Measurements from ENCODE around the gene PPP1R12B. TPM values are rescaled to one million over a fixed set of nuclear protein-coding genes. Genes with fewer than 3 reads are reported as not detected.
"Not testable (repeated sequence)": the region's sequence is repeated elsewhere in the genome, so short reads cannot be mapped to it uniquely, and the experiment has no call there.

Gene PPP1R12B
- total RNA-seq, 2 experiments from 2014 or later = 21.9 to 24.2 TPM

DNA sequence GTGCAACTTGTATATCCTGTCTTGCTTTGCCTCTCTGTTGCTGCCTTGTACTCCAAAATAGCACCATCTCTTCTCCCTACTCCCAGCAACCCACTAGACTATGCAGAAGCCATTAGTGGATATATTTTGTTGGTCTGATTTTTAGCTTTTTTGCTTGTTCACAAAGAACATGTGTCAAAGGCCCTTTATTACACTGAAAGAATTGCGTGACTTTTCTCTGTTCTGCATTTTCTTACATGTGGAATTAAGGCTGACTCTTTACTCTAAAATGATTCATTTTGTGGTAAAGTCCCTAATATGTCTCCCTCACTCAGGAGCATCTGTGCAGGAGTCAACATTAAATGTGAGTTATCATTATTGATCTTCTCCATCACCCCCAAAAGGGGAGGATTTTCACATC is 182.2 kb downstream of the PPP1R12B start:
- CTCF ChIA-PET; DNase-seq; H3K9me3 Mint-ChIP-seq (ENCODE audit: insufficient read depth); POLR2A ChIA-PET; ATAC-seq; H3K4me1 Mint-ChIP-seq (ENCODE audit: low read depth); H3K27me3 Mint-ChIP-seq (ENCODE audit: low read depth); H3K27ac Mint-ChIP-seq; H3K36me3 Mint-ChIP-seq (ENCODE audit: low read depth); H3K4me3 Mint-ChIP-seq: not testable (repeated sequence)

DNA sequence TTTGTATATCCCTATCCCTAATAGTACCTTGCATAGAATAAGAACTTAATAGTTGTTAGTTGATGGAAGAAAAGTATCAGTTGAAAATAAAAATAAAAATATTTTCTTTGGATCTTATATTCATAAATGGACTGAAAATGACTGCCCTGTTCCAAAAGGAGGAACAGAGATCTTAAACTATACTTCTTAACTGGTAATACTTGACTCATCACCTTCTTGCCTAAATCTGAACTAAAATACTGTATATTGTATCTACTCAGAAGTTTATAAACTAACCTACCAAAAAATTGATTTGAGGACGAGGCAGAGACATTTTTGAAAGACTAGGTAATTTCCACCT is 182.9 kb downstream of the PPP1R12B start:
- no peak for ATAC-seq
- no peaks in the 10 kb centered on the region for H3K4me1 Mint-ChIP-seq (ENCODE audit: low read depth)
- H3K4me3 Mint-ChIP-seq = no peak overlapping the region
- ChIA-PET POLR2A (no interaction called here), CTCF (no interaction called here)
- H3K36me3 Mint-ChIP-seq (ENCODE audit: low read depth) = no peaks in the 10 kb centered on the region
- H3K27me3 Mint-ChIP-seq (ENCODE audit: low read depth) = no peaks in the 10 kb centered on the region
- no peak for DNase-seq
- H3K27ac Mint-ChIP-seq = no peak overlapping the region
- no peaks in the 10 kb centered on the region for H3K9me3 Mint-ChIP-seq (ENCODE audit: insufficient read depth)

DNA sequence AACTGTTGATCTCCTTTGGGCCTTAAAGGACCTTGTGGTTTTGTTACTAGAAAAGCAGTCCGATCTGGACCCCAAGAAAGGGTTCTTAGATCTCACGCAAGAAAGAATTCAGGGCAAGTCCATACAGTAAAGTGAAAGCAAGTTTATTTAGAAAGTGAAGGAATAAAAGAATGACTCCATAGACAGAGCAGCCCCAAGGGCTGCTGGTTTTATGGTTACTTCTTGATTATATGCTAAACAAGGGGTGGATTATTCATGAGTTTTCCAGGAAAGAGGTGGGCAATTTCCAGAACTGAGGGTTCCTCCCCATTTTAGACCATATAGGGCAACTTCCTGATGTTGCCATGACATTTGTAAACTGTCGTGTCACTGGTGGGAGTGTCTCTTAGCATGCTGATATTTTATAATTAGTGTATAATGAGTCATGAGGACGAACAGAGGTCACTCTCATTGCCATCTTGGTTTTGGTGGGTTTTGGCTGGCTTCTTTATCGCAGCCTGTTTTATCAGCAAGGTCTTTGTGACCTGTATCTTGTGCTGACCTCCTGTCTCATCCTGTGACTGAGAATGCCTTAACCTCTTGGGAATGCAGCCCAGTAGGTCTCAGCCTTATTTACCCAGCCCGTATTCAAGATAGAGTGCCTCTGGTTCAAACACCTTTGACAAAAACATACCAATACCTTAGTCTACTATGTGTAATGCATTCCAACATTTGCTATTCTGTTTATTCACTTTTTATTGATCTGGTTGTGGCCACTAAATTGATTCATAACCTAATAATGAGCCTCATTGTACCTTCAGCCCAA is 183.5 kb downstream of the PPP1R12B start:
- H3K27ac Mint-ChIP-seq; H3K27me3 Mint-ChIP-seq (ENCODE audit: low read depth); H3K4me1 Mint-ChIP-seq (ENCODE audit: low read depth); H3K36me3 Mint-ChIP-seq (ENCODE audit: low read depth); H3K4me3 Mint-ChIP-seq; ATAC-seq; CTCF ChIA-PET; POLR2A ChIA-PET; H3K9me3 Mint-ChIP-seq (ENCODE audit: insufficient read depth); DNase-seq: not testable (repeated sequence)

DNA sequence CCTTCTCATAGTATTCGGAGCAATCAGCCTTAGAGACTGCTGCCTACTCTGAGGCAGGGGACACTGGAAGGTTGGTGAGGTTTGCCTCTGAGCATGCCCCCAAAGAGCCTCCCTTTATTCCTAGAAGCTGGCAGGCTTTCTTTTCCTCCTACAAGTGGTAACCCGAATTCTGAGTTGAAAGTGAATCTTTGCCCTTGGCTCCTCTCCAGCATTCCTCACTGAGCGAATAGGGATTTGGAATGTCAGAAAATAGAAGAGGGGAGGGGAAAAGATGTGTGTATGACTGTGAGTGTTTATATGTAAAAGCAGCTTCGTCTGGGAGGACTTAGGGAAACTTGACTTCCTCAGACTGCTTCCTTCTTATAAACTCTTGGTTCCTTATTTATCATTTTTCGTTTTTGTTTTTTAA is 190.7 kb downstream of the PPP1R12B start:
- H3K4me3 Mint-ChIP-seq; ATAC-seq; H3K27ac Mint-ChIP-seq; DNase-seq; POLR2A ChIA-PET; CTCF ChIA-PET; H3K9me3 Mint-ChIP-seq (ENCODE audit: insufficient read depth); H3K4me1 Mint-ChIP-seq (ENCODE audit: low read depth); H3K36me3 Mint-ChIP-seq (ENCODE audit: low read depth); H3K27me3 Mint-ChIP-seq (ENCODE audit: low read depth): not testable (repeated sequence)

DNA sequence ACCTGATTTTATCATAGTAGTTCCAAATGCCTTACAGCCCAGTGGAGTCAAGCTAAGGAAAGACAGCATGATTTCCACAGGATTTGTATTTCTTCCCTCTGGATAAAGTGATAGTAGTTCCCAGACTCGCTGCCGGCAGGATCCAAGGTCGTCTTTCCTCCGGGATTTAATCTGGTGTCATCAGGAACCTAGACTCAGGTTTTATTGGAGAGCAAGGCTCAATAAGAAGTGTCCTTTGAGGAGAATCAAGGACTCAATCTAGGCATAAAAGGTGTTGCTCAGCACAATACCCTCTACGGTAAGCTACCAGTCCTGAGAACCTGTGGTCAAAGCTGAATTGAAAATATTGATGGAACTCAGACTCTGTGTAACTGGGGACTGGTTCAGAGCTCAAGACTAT is 191.1 kb downstream of the PPP1R12B start:
- H3K36me3 Mint-ChIP-seq (ENCODE audit: low read depth); DNase-seq; H3K4me1 Mint-ChIP-seq (ENCODE audit: low read depth); CTCF ChIA-PET; H3K9me3 Mint-ChIP-seq (ENCODE audit: insufficient read depth); H3K4me3 Mint-ChIP-seq; H3K27me3 Mint-ChIP-seq (ENCODE audit: low read depth); H3K27ac Mint-ChIP-seq; POLR2A ChIA-PET; ATAC-seq: not testable (repeated sequence)

DNA sequence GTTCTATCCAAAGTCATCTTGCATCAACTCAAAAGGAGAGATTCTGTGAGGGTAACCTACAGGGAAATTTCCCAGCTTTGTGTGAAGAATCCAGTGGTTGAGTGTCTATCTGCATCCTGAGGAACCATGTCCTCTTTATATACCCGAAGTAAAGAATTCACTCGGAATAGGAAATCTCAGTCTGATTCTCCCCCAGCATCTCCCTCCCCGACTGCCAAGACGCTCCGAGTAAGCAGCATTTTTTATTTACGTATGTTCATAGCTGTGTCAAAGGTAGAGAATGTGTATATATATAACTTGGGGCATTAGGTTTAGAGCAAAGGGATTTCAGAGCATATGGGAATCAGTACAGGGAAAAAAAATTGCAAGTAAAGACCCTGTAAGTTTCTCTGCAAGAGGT is 191.5 kb downstream of the PPP1R12B start:
- Mint-ChIP-seq H3K27ac (no peak overlapping the region), H3K36me3 (ENCODE audit: low read depth) (no peaks in the 10 kb centered on the region), H3K4me3 (no peak overlapping the region), H3K4me1 (ENCODE audit: low read depth) (no peaks in the 10 kb centered on the region), H3K9me3 (ENCODE audit: insufficient read depth) (no peaks in the 10 kb centered on the region), H3K27me3 (ENCODE audit: low read depth) (no peaks in the 10 kb centered on the region)
- ATAC-seq = no peak
- DNase-seq = no peak
- POLR2A ChIA-PET = no interaction called here
- CTCF ChIA-PET = interaction anchor here (0.8 kb wide), 1 partner anchor 22 kb away, joined by 3 read pairs; no protein-coding TSS in a partner anchor

DNA sequence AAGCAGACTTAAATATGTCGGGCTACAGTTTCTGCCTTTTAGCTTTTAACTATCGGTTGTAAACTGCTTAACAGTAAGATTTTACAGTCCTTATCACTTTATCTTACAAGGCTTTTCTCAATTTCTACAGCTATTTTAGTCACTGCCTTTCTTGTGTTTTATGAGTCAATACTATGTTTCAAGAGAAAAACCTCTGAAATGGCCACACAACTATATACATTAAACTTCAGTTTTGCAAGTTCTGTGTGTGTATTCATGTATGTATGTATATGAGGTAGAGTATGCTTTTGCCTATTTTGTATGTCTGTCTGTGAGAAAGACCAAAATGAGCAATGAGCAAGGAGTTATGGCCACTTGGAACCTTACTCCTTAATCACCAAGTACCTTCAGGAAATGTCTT is 191.9 kb downstream of the PPP1R12B start:
- H3K27me3 Mint-ChIP-seq (ENCODE audit: low read depth) = no peaks in the 10 kb centered on the region
- no peak for DNase-seq
- no peaks in the 10 kb centered on the region for H3K9me3 Mint-ChIP-seq (ENCODE audit: insufficient read depth)
- no peaks in the 10 kb centered on the region for H3K4me1 Mint-ChIP-seq (ENCODE audit: low read depth)
- H3K4me3 Mint-ChIP-seq = no peak overlapping the region
- H3K27ac Mint-ChIP-seq = no peak overlapping the region
- H3K36me3 Mint-ChIP-seq (ENCODE audit: low read depth) = no peaks in the 10 kb centered on the region
- POLR2A ChIA-PET = no interaction called here
- no peak for ATAC-seq
- CTCF ChIA-PET = interaction anchor here (0.6 to 0.8 kb wide), 2 partner anchors 22 to 59 kb away, joined by 3 read pairs; no protein-coding TSS in a partner anchor

DNA sequence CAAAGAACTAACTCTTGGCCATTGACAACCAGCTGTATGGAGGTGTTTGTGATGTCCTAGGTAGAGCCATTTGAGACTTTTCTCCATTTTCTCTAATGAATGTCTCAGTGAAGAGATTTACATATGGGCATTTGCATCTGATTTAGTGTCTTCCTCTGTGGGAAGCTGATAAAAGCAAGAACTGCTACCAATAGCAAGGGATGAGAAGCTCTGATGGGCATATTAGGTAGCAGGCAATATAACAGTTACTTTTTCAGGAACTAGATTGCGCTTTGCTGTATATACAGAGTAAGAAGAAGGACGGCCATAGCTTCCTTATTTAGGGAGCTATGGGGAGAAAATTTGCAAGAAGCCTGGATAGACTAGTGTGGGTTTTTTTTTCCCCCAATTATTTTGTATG is 192.4 kb downstream of the PPP1R12B start:
- H3K4me3 Mint-ChIP-seq; H3K9me3 Mint-ChIP-seq (ENCODE audit: insufficient read depth); H3K36me3 Mint-ChIP-seq (ENCODE audit: low read depth); POLR2A ChIA-PET; H3K4me1 Mint-ChIP-seq (ENCODE audit: low read depth); DNase-seq; ATAC-seq; H3K27ac Mint-ChIP-seq; H3K27me3 Mint-ChIP-seq (ENCODE audit: low read depth): not testable (repeated sequence)
- CTCF ChIA-PET = interaction anchor here (0.6 kb wide), 2 partner anchors 30 to 59 kb away, joined by 3 read pairs; no protein-coding TSS in a partner anchor

DNA sequence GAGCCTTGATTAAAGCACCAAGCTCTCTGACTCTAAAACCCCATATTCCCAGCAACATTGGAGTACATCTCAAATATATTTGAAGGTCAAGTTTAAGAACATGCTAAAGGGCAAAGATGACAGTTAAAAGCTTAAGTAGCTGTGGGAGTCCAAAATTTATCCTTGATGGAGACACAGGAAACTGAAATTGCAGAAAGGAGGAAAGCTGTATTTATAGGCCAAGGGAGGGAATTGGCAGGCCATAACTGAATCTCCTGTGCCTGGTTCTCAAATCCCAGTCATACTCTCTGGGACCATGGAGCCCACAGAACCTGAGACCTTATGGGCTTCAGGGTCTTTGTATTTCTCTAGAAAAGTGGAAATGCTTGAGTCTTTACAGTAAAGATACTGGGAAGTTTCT is 193.9 kb downstream of the PPP1R12B start:
- H3K9me3 Mint-ChIP-seq (ENCODE audit: insufficient read depth); POLR2A ChIA-PET; H3K4me3 Mint-ChIP-seq; DNase-seq; H3K27me3 Mint-ChIP-seq (ENCODE audit: low read depth); H3K27ac Mint-ChIP-seq; ATAC-seq; H3K36me3 Mint-ChIP-seq (ENCODE audit: low read depth): not testable (repeated sequence)
- CTCF ChIA-PET = interaction anchor here (1.0 kb wide), 1 partner anchor 543 kb away, joined by 4 read pairs; no protein-coding TSS in a partner anchor
- H3K4me1 Mint-ChIP-seq (ENCODE audit: low read depth) = peaks cover 18% of the 10 kb centered on the region

DNA sequence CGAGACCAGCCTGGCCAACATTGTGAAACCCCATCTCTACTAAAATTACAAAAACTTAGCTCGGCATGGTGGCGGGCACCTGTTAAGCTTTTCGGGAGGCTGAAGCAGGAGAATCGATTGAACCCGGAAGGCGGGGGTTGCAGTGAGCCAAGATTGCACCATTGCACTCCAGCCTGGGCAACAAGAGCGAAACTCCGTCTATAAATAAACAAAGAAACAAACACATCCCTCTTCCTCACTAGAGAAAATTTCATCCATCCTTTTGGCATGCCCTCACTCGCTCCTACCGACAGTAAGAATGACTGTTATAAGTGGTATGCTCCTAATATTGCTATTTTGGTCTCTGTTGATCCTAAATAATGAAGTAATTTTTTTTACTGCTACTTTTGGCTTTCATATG is 195.0 kb downstream of the PPP1R12B start:
- H3K4me3 Mint-ChIP-seq; H3K27ac Mint-ChIP-seq; CTCF ChIA-PET; H3K9me3 Mint-ChIP-seq (ENCODE audit: insufficient read depth); ATAC-seq; H3K27me3 Mint-ChIP-seq (ENCODE audit: low read depth); POLR2A ChIA-PET; H3K36me3 Mint-ChIP-seq (ENCODE audit: low read depth); DNase-seq: not testable (repeated sequence)
- H3K4me1 Mint-ChIP-seq (ENCODE audit: low read depth) = peaks cover 18% of the 10 kb centered on the region

DNA sequence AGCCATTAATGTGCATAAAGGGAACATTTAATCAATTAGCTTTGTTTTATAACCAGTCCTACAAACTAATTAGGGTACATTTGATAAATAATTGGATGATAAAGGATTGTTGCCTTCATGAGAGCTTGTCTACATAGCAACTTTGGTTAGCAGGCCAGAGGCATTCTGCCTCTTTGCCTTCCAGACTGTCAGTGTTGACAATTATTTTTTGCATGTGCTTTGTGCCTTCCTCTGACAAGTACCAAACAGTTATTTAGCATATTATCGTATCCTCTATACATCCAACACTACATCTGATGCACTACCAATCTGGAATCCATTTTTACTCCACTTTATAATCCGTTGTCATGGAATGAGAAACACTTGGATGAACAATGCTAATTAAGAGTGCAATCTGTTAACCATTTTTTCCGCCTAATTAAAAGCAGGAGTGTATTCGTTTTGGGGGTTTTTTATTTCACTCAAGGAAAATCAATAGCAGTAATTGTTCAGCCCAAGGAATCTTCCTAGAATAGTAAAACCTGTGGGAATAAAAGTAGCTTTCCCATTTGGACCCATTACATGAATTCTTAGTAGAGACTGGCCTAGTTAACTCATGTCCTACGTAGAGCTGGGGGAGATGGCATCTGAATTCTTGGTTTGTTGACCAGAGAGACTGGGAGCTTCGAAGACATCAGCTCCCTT is 196.4 kb downstream of the PPP1R12B start:
- H3K27me3 Mint-ChIP-seq (ENCODE audit: low read depth); H3K4me3 Mint-ChIP-seq; POLR2A ChIA-PET; H3K27ac Mint-ChIP-seq; CTCF ChIA-PET; H3K9me3 Mint-ChIP-seq (ENCODE audit: insufficient read depth); H3K36me3 Mint-ChIP-seq (ENCODE audit: low read depth); DNase-seq; ATAC-seq: not testable (repeated sequence)
- H3K4me1 Mint-ChIP-seq (ENCODE audit: low read depth) = peaks cover 18% of the 10 kb centered on the region

DNA sequence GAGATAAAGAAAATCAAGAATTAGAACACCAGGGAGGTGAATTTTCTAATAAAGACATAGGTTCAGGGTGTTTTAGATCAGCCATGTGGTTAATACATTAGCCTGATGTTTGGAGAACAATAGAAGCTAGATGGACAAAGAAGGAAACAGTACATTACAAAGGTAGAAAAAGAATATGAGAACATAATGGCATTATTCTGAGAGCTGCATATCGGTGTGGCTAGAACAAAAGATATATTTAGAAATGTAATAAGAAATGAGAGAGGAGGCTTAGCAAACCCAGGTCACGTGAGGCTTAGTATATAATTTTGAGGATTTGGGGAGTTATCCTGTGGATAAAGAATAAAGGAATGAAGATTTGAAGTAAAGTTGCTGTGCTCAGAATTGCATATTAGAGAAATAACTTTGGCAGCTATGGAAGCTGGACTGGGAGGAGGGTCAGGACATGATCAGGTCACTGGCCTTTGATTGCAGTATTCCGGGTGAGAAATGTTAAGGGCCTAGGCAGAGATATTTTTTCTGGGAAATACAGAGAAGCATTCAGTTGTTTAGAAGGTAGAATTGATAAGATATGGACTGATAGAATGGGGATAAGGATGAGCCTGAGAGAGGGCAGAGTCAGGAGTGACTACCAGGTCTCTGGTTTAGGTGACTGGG is 197.3 kb downstream of the PPP1R12B start:
- POLR2A ChIA-PET; DNase-seq; H3K27me3 Mint-ChIP-seq (ENCODE audit: low read depth); H3K27ac Mint-ChIP-seq; H3K4me3 Mint-ChIP-seq; H3K36me3 Mint-ChIP-seq (ENCODE audit: low read depth); H3K9me3 Mint-ChIP-seq (ENCODE audit: insufficient read depth); ATAC-seq: not testable (repeated sequence)
- CTCF ChIA-PET = interaction anchor here (1.2 kb wide), 1 partner anchor 20 kb away, joined by 3 read pairs; no protein-coding TSS in a partner anchor
- H3K4me1 Mint-ChIP-seq (ENCODE audit: low read depth) = peaks cover 18% of the 10 kb centered on the region

All from activated CD8-positive, alpha-beta T cell treated with anti-CD3 and anti-CD28 coated beads, Interleukin-2, amount 10 ng/mL, durations not matched to agents 7 days and 5 days (primary cell).